Gastroesophageal sphincter (tissue), 2 donors: ENCODE results near the gene MFSD6.

Experiments
- EP300 ChIP-seq: sonication (generic); formaldehyde crosslinking; IDR thresholded peaks from one replicate; pipeline ENCODE4 v1.6.1; 2017; ENCODE audit warnings: antibody characterized with exemption, mild to moderate bottlenecking
- POLR2A ChIP-seq, 2 donors: fragments of 450-650 bp; IDR thresholded peaks; one replicate each; pipeline ENCODE4 v1.6.1; 2017; ENCODE audit warnings: antibody characterized with exemption in 2 of 2, mild to moderate bottlenecking in 2 of 2, moderate library complexity in 1 of 2
- POLR2AphosphoS5 ChIP-seq: sonication (generic); formaldehyde crosslinking; IDR thresholded peaks from one replicate; pipeline ENCODE4 v1.6.1; 2017; ENCODE audit warnings: antibody characterized with exemption

- TF ChIP-seq POLR2AphosphoS5 = no peak
- no peak for TF ChIP-seq POLR2A (IDR thresholded peaks at IDR 0.05)
- no peak for TF ChIP-seq EP300
Observed at GRCh38 chr2:190505696-190506095, 97.5 kb downstream of the MFSD6 start.
